Measurements from ENCODE around the gene TTLL3.

TTLL3 gene

DNA sequence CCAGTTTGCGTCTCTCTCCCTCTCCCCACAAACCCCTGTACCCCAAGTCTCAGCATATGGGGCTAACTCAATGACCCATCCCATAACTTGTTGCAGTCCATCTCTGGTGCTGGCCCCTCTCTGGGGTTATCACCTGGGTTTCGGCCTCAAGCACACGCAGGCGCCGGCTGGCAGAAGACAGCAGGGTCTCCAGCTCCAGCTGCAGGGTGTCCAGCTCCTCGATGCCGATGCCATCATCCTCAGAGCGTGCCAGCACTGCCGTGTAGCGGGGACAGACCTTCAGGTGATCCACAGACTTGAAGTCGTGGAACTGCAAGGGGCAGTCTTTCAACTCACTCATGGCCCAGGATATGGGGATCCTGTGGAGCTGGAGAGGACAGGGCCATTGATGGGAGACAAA is 18.9 kb upstream of the TTLL3 start:
- Histone ChIP-seq H3K4me3 (ENCODE audit: low read length in 2 of 2) (no peak overlapping the region), H3K4me1 (ENCODE audit: control insufficient read depth in 2 of 2, insufficient read depth in 2 of 2, low read length in 2 of 2) (peaks cover 17 to 20% of the 10 kb centered on the region in 2 donors), H3K27ac (ENCODE audit: low read depth in 2 of 2, low read length in 2 of 2) (no peak overlapping the region), H3K36me3 (ENCODE audit: control insufficient read depth in 2 of 2, insufficient read depth in 2 of 2, low read length in 2 of 2) (peaks cover 31 to 41% of the 10 kb centered on the region in 2 donors), H3K9me3 (ENCODE audit: control insufficient read depth in 2 of 2, low read length in 2 of 2) (no peaks in the 10 kb centered on the region), H3K9ac (ENCODE audit: low read depth in 1 of 2, low read length in 2 of 2) (no peak overlapping the region), H3K27me3 (ENCODE audit: control insufficient read depth in 2 of 2, insufficient read depth in 2 of 2, low read length in 2 of 2) (no peaks in the 10 kb centered on the region)

DNA sequence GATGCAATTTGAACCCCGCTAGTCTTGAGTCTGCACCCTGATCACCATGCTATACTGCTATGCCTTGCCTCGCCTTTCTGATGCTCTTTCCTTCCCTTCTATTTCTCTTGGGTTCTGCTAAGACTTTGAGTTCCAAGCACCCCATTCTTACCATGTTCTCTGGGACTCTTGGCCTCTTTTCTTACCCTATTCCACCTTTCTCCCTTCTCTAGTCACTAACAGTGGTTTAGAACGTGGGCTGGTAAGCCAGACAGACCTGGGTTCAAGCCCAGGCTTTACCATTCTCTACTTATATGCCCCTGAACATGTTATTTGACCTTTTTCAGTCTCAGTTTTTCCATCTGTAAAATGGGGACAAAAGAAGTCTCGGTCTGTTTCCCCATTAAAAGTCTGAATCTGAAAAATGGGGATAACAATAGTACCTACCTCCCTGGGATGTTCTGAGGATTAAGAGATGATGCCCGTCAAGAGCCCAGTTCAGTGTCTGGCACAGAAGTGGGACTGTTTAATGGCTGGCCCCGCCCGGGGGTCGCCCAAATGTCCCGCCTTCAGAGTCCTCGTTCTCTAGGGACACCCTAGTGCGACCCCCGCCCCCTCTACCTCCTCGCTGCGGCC is 18.2 kb upstream of the TTLL3 start:
- Histone ChIP-seq H3K9ac (ENCODE audit: low read depth in 1 of 2, low read length in 2 of 2) (peak overlapping the region; percentile 95 to 99), H3K4me3 (ENCODE audit: low read length in 2 of 2) (peak overlapping the region; percentile 95 to 98), H3K27ac (ENCODE audit: low read depth in 2 of 2, low read length in 2 of 2) (peak overlapping the region; percentile 95 to 96), H3K4me1 (ENCODE audit: control insufficient read depth in 2 of 2, insufficient read depth in 2 of 2, low read length in 2 of 2) (peaks cover 17 to 20% of the 10 kb centered on the region in 2 donors), H3K27me3 (ENCODE audit: control insufficient read depth in 2 of 2, insufficient read depth in 2 of 2, low read length in 2 of 2) (no peaks in the 10 kb centered on the region), H3K9me3 (ENCODE audit: control insufficient read depth in 2 of 2, low read length in 2 of 2) (no peaks in the 10 kb centered on the region), H3K36me3 (ENCODE audit: control insufficient read depth in 2 of 2, insufficient read depth in 2 of 2, low read length in 2 of 2) (peaks cover 26 to 34% of the 10 kb centered on the region in 2 donors)

DNA sequence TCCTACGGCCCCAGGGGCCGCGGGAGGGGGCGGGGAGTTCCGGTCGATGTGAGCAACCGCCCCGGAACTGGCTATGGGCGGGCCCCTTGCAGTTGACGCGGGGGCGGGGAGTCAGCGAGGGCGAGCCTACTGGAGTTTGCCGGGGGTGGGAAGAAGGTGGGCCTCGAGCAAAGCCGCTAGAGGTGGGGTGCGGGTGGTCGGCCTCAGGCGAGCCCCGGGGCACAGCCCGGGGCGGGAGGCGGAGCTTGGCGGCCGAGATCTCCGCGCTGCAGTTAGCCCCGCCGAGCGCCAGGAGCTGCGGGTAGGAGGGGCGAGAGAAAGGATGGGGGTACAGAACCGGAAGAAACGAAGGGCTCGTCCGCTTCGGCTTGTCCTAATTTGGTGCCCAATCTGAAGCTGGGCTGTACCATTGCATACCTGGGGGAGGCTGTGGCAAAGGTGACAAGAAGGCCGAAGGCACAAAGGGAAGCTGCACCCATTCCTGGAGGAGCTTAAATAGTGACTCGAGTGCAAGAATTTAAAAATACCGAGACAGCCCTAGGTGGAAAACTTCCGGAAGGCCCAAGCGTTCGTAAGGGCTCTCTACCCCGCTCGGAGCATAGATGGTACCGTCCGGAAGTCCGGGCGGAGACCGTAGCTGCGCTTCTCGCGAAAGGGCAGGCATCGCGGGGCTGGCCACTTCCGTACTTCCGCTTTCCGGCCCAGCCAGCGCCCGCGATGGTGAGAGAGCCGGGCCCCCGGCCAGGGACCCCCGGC is 17.5 kb upstream of the TTLL3 start, which contains the start of the genes ARPC4 and TADA3:
Gene ARPC4, plus strand, starts transcription at position 678 of the 756 bp plus-strand sequence. Its CDS starts 40 bp downstream, at position 718.
Gene TADA3, minus strand, starts transcription at position 69 of the 756 bp plus-strand sequence. CDS start 1,007 bp downstream, outside the sequence.
- Histone ChIP-seq H3K4me3 (ENCODE audit: low read length in 2 of 2) (peak within 1 kb of the TSS; percentile 95 to 98), H3K9me3 (ENCODE audit: control insufficient read depth in 2 of 2, low read length in 2 of 2) (no peaks in the 10 kb centered on the region), H3K27ac (ENCODE audit: low read depth in 2 of 2, low read length in 2 of 2) (peak within 1 kb of the TSS; percentile 95 to 96), H3K4me1 (ENCODE audit: control insufficient read depth in 2 of 2, insufficient read depth in 2 of 2, low read length in 2 of 2) (peaks cover 17 to 20% of the 10 kb centered on the region in 2 donors), H3K9ac (ENCODE audit: low read depth in 1 of 2, low read length in 2 of 2) (peak within 1 kb of the TSS; percentile 95 to 99), H3K27me3 (ENCODE audit: control insufficient read depth in 2 of 2, insufficient read depth in 2 of 2, low read length in 2 of 2) (no peaks in the 10 kb centered on the region), H3K36me3 (ENCODE audit: control insufficient read depth in 2 of 2, insufficient read depth in 2 of 2, low read length in 2 of 2) (peaks cover 26 to 31% of the 10 kb centered on the region in 2 donors)

DNA sequence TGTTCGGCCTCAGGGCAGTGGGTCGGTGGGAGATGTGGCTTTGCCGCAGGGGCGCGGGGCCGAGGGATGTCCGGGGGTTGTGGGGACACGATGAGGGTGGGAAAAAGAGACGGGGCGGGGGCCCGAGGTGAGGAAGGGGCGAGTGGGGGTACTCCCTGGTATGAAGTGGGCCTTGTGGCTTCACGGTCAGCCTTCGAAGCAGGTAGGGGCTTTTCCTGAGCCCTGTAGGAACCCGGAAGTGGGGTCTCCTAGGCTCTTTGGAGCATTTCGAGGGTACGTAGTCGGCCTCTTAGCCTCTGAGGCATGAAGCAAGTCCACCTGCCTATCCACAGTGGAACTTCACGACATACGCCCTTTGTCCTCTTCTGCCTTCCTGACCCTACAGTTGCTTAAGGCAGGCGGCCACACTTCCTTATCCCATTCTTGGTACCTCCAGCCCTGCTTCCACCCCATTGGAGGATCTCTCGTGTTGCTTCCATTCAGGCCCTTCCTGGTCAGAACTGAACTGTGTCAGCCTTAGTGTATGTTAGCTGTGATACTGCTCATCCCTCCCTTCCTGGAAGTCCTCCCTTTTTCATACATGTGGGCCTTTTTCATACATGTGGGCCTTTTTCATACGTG is 16.8 kb upstream of the TTLL3 start:
- Histone ChIP-seq H3K27me3 (ENCODE audit: control insufficient read depth in 2 of 2, insufficient read depth in 2 of 2, low read length in 2 of 2) (no peaks in the 10 kb centered on the region), H3K9me3 (ENCODE audit: control insufficient read depth in 2 of 2, low read length in 2 of 2) (no peaks in the 10 kb centered on the region), H3K36me3 (ENCODE audit: control insufficient read depth in 2 of 2, insufficient read depth in 2 of 2, low read length in 2 of 2) (peaks cover 29 to 38% of the 10 kb centered on the region in 2 donors), H3K4me3 (ENCODE audit: low read length in 2 of 2) (peak overlapping the region; percentile 95 to 98), H3K4me1 (ENCODE audit: control insufficient read depth in 2 of 2, insufficient read depth in 2 of 2, low read length in 2 of 2) (peaks cover 17 to 20% of the 10 kb centered on the region in 2 donors), H3K9ac (ENCODE audit: low read depth in 1 of 2, low read length in 2 of 2) (peak overlapping the region; percentile 95 to 99), H3K27ac (ENCODE audit: low read depth in 2 of 2, low read length in 2 of 2) (peak overlapping the region; percentile 95 to 96)

DNA sequence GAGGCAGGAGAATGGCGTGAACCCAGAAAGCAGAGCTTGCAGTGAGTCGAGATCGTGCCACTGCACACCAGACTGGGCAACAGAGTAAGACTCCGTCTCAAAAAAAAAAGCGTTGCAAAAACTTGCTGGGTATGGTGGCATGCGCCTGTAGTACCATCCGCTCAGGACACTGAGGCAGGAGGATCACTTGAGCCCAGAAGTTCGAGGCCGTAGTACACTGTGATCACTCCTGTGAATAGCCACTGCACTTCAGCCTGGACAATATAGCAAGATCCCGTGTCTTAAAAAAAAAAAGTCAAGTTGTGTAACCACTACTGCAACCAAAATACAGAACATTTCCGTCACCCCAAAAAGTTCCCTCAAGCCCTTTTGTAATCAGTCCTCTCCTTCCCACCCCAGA is 15.7 kb upstream of the TTLL3 start:
- Histone ChIP-seq H3K9ac (ENCODE audit: low read depth in 1 of 2, low read length in 2 of 2) (no peak overlapping the region), H3K27ac (ENCODE audit: low read depth in 2 of 2, low read length in 2 of 2) (no peak overlapping the region), H3K36me3 (ENCODE audit: control insufficient read depth in 2 of 2, insufficient read depth in 2 of 2, low read length in 2 of 2) (peaks cover 34 to 43% of the 10 kb centered on the region in 2 donors), H3K27me3 (ENCODE audit: control insufficient read depth in 2 of 2, insufficient read depth in 2 of 2, low read length in 2 of 2) (no peaks in the 10 kb centered on the region), H3K4me1 (ENCODE audit: control insufficient read depth in 2 of 2, insufficient read depth in 2 of 2, low read length in 2 of 2) (peaks cover 17 to 20% of the 10 kb centered on the region in 2 donors), H3K9me3 (ENCODE audit: control insufficient read depth in 2 of 2, low read length in 2 of 2) (no peaks in the 10 kb centered on the region), H3K4me3 (ENCODE audit: low read length in 2 of 2) (no peak overlapping the region)

DNA sequence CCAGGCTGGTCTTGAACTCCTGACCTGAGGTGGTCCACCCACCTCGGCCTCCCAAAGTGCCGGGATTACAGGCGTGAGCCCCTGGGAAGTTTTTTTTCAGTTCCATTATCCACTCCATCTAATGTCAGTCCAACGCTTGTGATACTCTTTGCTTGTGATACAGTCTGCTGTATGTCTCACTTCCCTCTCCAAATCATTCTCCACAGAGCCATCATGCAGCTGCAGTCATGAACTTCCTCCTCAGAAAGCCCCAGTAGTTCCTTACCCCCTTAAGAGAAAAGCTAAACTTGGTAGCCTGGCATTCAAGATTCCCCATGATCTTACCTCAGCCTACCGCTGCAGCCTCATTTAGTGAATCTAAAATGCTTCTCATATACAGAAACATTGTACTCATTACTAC is 14.9 kb upstream of the TTLL3 start:
- Histone ChIP-seq H3K4me3 (ENCODE audit: low read length in 2 of 2) (no peak overlapping the region), H3K27ac (ENCODE audit: low read depth in 2 of 2, low read length in 2 of 2) (no peak overlapping the region), H3K9ac (ENCODE audit: low read depth in 1 of 2, low read length in 2 of 2) (no peak overlapping the region), H3K27me3 (ENCODE audit: control insufficient read depth in 2 of 2, insufficient read depth in 2 of 2, low read length in 2 of 2) (no peaks in the 10 kb centered on the region), H3K36me3 (ENCODE audit: control insufficient read depth in 2 of 2, insufficient read depth in 2 of 2, low read length in 2 of 2) (peaks cover 36 to 43% of the 10 kb centered on the region in 2 donors), H3K9me3 (ENCODE audit: control insufficient read depth in 2 of 2, low read length in 2 of 2) (no peaks in the 10 kb centered on the region), H3K4me1 (ENCODE audit: control insufficient read depth in 2 of 2, insufficient read depth in 2 of 2, low read length in 2 of 2) (peaks cover 17 to 20% of the 10 kb centered on the region in 2 donors)

DNA sequence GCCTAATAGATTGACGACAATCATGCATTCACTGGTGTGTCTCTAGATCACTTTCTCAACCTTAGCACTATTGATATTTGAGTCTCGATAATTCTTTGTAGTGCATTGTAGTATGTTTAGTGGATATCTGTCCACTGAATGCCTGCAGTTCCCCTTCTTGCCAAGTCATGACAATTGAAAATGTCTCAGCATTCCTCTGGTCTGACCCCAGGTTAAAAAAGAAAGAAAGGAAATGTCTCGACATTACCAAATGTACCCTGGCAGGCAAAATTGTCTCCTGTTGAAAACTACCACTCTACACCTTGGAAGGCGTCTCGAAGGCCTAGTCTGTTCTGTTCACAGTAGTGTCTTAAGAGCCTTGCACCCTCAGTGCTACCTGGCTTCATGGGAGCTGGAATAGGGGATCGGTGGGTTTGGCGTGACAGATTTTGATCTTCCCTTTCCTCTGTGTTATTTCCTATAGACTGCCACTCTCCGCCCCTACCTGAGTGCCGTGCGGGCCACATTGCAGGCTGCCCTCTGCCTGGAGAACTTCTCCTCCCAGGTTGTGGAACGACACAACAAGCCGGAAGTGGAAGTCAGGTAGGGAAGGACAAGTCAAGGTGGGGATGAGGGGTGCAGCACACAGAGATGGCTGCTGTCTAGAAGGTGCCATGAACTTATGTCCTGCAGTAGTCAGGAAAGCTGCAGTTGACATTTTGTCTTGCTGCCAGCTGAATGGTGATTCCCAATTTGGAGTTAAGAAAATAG is 12.7 kb upstream of the TTLL3 start:
- H3K4me3 ChIP-seq (ENCODE audit: low read length in 2 of 2): no peak overlapping the region
- no peak overlapping the region for H3K27ac ChIP-seq (ENCODE audit: low read depth in 2 of 2, low read length in 2 of 2)
- no peak overlapping the region for H3K9ac ChIP-seq (ENCODE audit: low read depth in 1 of 2, low read length in 2 of 2)
- peaks cover 12 to 13% of the 10 kb centered on the region in 2 donors for H3K4me1 ChIP-seq (ENCODE audit: control insufficient read depth in 2 of 2, insufficient read depth in 2 of 2, low read length in 2 of 2)
- H3K27me3 ChIP-seq (ENCODE audit: control insufficient read depth in 2 of 2, insufficient read depth in 2 of 2, low read length in 2 of 2): no peaks in the 10 kb centered on the region
- H3K36me3 ChIP-seq (ENCODE audit: control insufficient read depth in 2 of 2, insufficient read depth in 2 of 2, low read length in 2 of 2): peaks cover 46 to 50% of the 10 kb centered on the region in 2 donors
- no peaks in the 10 kb centered on the region for H3K9me3 ChIP-seq (ENCODE audit: control insufficient read depth in 2 of 2, low read length in 2 of 2)

DNA sequence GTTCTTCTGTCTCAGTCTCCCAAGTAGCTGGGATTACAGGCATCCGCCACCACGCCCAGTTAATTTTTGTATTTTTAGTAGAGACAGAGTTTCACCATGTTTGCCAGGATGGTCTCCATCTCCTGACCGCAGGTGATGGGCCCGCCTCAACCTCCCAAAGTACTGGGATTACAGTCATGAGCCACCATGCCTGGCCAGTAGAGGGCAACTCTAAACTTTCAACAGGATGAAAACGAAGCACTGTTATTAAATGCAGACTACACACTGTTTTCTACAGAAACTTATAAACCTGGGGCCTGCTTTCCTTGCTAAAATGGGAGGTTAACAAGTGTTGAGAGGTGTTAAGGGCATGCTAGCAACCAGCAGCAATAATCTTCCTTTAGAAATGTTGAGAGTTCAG is 9.5 kb upstream of the TTLL3 start:
- H3K9me3 ChIP-seq (ENCODE audit: control insufficient read depth in 2 of 2, low read length in 2 of 2): no peaks in the 10 kb centered on the region
- H3K36me3 ChIP-seq (ENCODE audit: control insufficient read depth in 2 of 2, insufficient read depth in 2 of 2, low read length in 2 of 2): peaks cover 67 to 72% of the 10 kb centered on the region in 2 donors
- no peaks in the 10 kb centered on the region for H3K27me3 ChIP-seq (ENCODE audit: control insufficient read depth in 2 of 2, insufficient read depth in 2 of 2, low read length in 2 of 2)
- H3K4me3 ChIP-seq (ENCODE audit: low read length in 2 of 2): no peak overlapping the region
- no peak overlapping the region for H3K9ac ChIP-seq (ENCODE audit: low read depth in 1 of 2, low read length in 2 of 2)
- no peaks in the 10 kb centered on the region for H3K4me1 ChIP-seq (ENCODE audit: control insufficient read depth in 2 of 2, insufficient read depth in 2 of 2, low read length in 2 of 2)
- H3K27ac ChIP-seq (ENCODE audit: low read depth in 2 of 2, low read length in 2 of 2): no peak overlapping the region

DNA sequence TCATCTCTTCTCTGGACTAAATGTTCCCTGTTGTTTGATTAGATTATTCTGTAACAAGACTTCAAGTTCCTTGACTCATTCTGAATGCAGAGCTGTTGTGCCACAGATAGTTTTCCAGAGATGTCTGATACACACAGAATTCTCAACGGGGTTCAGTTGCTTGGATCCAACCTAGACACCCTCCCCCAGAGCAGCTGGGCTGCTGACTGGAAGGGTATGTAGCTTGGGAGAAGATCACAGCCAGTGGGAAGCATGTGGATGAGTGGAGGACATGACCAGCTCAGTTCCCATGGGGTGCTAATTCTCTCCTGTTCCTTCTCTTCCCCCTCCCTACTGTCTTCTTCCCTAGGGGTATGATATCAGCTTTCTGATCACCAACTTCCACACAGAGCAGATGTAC is 6.6 kb upstream of the TTLL3 start:
- no peak overlapping the region for H3K9ac ChIP-seq (ENCODE audit: low read depth in 1 of 2, low read length in 2 of 2)
- no peaks in the 10 kb centered on the region for H3K9me3 ChIP-seq (ENCODE audit: control insufficient read depth in 2 of 2, low read length in 2 of 2)
- H3K36me3 ChIP-seq (ENCODE audit: control insufficient read depth in 2 of 2, insufficient read depth in 2 of 2, low read length in 2 of 2): peaks cover 68 to 70% of the 10 kb centered on the region in 2 donors
- no peak overlapping the region for H3K27ac ChIP-seq (ENCODE audit: low read depth in 2 of 2, low read length in 2 of 2)
- no peak overlapping the region for H3K4me3 ChIP-seq (ENCODE audit: low read length in 2 of 2)
- H3K4me1 ChIP-seq (ENCODE audit: control insufficient read depth in 2 of 2, insufficient read depth in 2 of 2, low read length in 2 of 2): peaks cover 3% of the 10 kb centered on the region in 2 donors
- no peaks in the 10 kb centered on the region for H3K27me3 ChIP-seq (ENCODE audit: control insufficient read depth in 2 of 2, insufficient read depth in 2 of 2, low read length in 2 of 2)

Data from mucosa of rectum (tissue), 2 donors.